ENCODE results near the gene EIPR1.

- TF ChIP-seq POLR2AphosphoS5 (IDR thresholded peaks at IDR 0.05; ENCODE audit: low read depth, low read length) (no peak), POLR2A (IDR thresholded peaks at IDR 0.05; ENCODE audit: low read depth, low read length) (no peak)
These were observed 232.8 kb downstream of the EIPR1 start for GRCh38 chr2:3144856-3145255.
